Measurements from ENCODE around the gene TLE3.

Gene TLE3

GRCh38 chr15:70014860-70015490 is 82.7 kb downstream of the TLE3 start:
- Histone ChIP-seq H3K4me1 (ENCODE audit: control insufficient read depth, insufficient read depth, low read length) (peaks cover 6% of the 10 kb centered on the region), H3K9me3 (ENCODE audit: control insufficient read depth, insufficient read depth, low read length) (no peaks in the 10 kb centered on the region), H3K27me3 (ENCODE audit: control insufficient read depth, insufficient read depth, low read length) (peaks cover 4% of the 10 kb centered on the region), H3K36me3 (ENCODE audit: control insufficient read depth, insufficient read depth, low read length) (no peaks in the 10 kb centered on the region), H3K4me3 (ENCODE audit: low read depth, low read length) (no peak overlapping the region), H3K9ac (ENCODE audit: low read depth, low read length) (no peak overlapping the region)

GRCh38 chr15:70014331-70014730 is 83.4 kb downstream of the TLE3 start:
- no peaks in the 10 kb centered on the region for H3K9me3 ChIP-seq (ENCODE audit: control insufficient read depth, insufficient read depth, low read length)
- no peaks in the 10 kb centered on the region for H3K36me3 ChIP-seq (ENCODE audit: control insufficient read depth, insufficient read depth, low read length)
- no peak overlapping the region for H3K9ac ChIP-seq (ENCODE audit: low read depth, low read length)
- H3K4me1 ChIP-seq (ENCODE audit: control insufficient read depth, insufficient read depth, low read length), result peaks cover 6% of the 10 kb centered on the region
- H3K27me3 ChIP-seq (ENCODE audit: control insufficient read depth, insufficient read depth, low read length), result peaks cover 4% of the 10 kb centered on the region
- H3K4me3 ChIP-seq (ENCODE audit: low read depth, low read length), result no peak overlapping the region

GRCh38 chr15:70013656-70014313 is 83.9 kb downstream of the TLE3 start:
- H3K4me1 ChIP-seq (ENCODE audit: control insufficient read depth, insufficient read depth, low read length), result peaks cover 6% of the 10 kb centered on the region
- peaks cover 4% of the 10 kb centered on the region for H3K27me3 ChIP-seq (ENCODE audit: control insufficient read depth, insufficient read depth, low read length)
- H3K4me3 ChIP-seq (ENCODE audit: low read depth, low read length), result no peak overlapping the region
- no peaks in the 10 kb centered on the region for H3K36me3 ChIP-seq (ENCODE audit: control insufficient read depth, insufficient read depth, low read length)
- H3K9ac ChIP-seq (ENCODE audit: low read depth, low read length), result no peak overlapping the region
- no peaks in the 10 kb centered on the region for H3K9me3 ChIP-seq (ENCODE audit: control insufficient read depth, insufficient read depth, low read length)

GRCh38 chr15:70012895-70013294 is 84.8 kb downstream of the TLE3 start:
- peaks cover 4% of the 10 kb centered on the region for H3K27me3 ChIP-seq (ENCODE audit: control insufficient read depth, insufficient read depth, low read length)
- H3K9ac ChIP-seq (ENCODE audit: low read depth, low read length), result no peak overlapping the region
- H3K4me3 ChIP-seq (ENCODE audit: low read depth, low read length), result no peak overlapping the region
- H3K9me3 ChIP-seq (ENCODE audit: control insufficient read depth, insufficient read depth, low read length), result no peaks in the 10 kb centered on the region
- H3K36me3 ChIP-seq (ENCODE audit: control insufficient read depth, insufficient read depth, low read length), result no peaks in the 10 kb centered on the region
- peaks cover 6% of the 10 kb centered on the region for H3K4me1 ChIP-seq (ENCODE audit: control insufficient read depth, insufficient read depth, low read length)

- H3K27me3 ChIP-seq (ENCODE audit: control insufficient read depth, insufficient read depth, low read length), result no peaks in the 10 kb centered on the region
- no peaks in the 10 kb centered on the region for H3K9me3 ChIP-seq (ENCODE audit: control insufficient read depth, insufficient read depth, low read length)
- H3K4me3 ChIP-seq (ENCODE audit: low read depth, low read length), result no peak overlapping the region
- no peak overlapping the region for H3K9ac ChIP-seq (ENCODE audit: low read depth, low read length)
- H3K36me3 ChIP-seq (ENCODE audit: control insufficient read depth, insufficient read depth, low read length), result no peaks in the 10 kb centered on the region
- H3K4me1 ChIP-seq (ENCODE audit: control insufficient read depth, insufficient read depth, low read length), result no peaks in the 10 kb centered on the region
These were observed 88.9 kb downstream of the TLE3 start for GRCh38 chr15:70008697-70009290.

GRCh38 chr15:70006259-70007147 is 91.2 kb downstream of the TLE3 start:
- no peaks in the 10 kb centered on the region for H3K27me3 ChIP-seq (ENCODE audit: control insufficient read depth, insufficient read depth, low read length)
- no peak overlapping the region for H3K9ac ChIP-seq (ENCODE audit: low read depth, low read length)
- no peaks in the 10 kb centered on the region for H3K36me3 ChIP-seq (ENCODE audit: control insufficient read depth, insufficient read depth, low read length)
- no peaks in the 10 kb centered on the region for H3K4me1 ChIP-seq (ENCODE audit: control insufficient read depth, insufficient read depth, low read length)
- no peak overlapping the region for H3K4me3 ChIP-seq (ENCODE audit: low read depth, low read length)
- no peaks in the 10 kb centered on the region for H3K9me3 ChIP-seq (ENCODE audit: control insufficient read depth, insufficient read depth, low read length)

- no peaks in the 10 kb centered on the region for H3K4me1 ChIP-seq (ENCODE audit: control insufficient read depth, insufficient read depth, low read length)
- no peaks in the 10 kb centered on the region for H3K27me3 ChIP-seq (ENCODE audit: control insufficient read depth, insufficient read depth, low read length)
- H3K4me3 ChIP-seq (ENCODE audit: low read depth, low read length), result no peak overlapping the region
- H3K9ac ChIP-seq (ENCODE audit: low read depth, low read length), result no peak overlapping the region
- no peaks in the 10 kb centered on the region for H3K36me3 ChIP-seq (ENCODE audit: control insufficient read depth, insufficient read depth, low read length)
- H3K9me3 ChIP-seq (ENCODE audit: control insufficient read depth, insufficient read depth, low read length), result no peaks in the 10 kb centered on the region
These were observed 92.9 kb downstream of the TLE3 start for GRCh38 chr15:70004826-70005225.

- H3K4me1 ChIP-seq (ENCODE audit: control insufficient read depth, insufficient read depth, low read length), result no peaks in the 10 kb centered on the region
- H3K9ac ChIP-seq (ENCODE audit: low read depth, low read length), result no peak overlapping the region
- H3K27me3 ChIP-seq (ENCODE audit: control insufficient read depth, insufficient read depth, low read length), result no peaks in the 10 kb centered on the region
- no peaks in the 10 kb centered on the region for H3K9me3 ChIP-seq (ENCODE audit: control insufficient read depth, insufficient read depth, low read length)
- H3K4me3 ChIP-seq (ENCODE audit: low read depth, low read length), result no peak overlapping the region
- no peaks in the 10 kb centered on the region for H3K36me3 ChIP-seq (ENCODE audit: control insufficient read depth, insufficient read depth, low read length)
These were observed 94.8 kb downstream of the TLE3 start for GRCh38 chr15:70002897-70003296.

- H3K9me3 ChIP-seq (ENCODE audit: control insufficient read depth, insufficient read depth, low read length), result no peaks in the 10 kb centered on the region
- no peaks in the 10 kb centered on the region for H3K36me3 ChIP-seq (ENCODE audit: control insufficient read depth, insufficient read depth, low read length)
- no peaks in the 10 kb centered on the region for H3K4me1 ChIP-seq (ENCODE audit: control insufficient read depth, insufficient read depth, low read length)
- H3K4me3 ChIP-seq (ENCODE audit: low read depth, low read length), result no peak overlapping the region
- H3K27me3 ChIP-seq (ENCODE audit: control insufficient read depth, insufficient read depth, low read length), result no peaks in the 10 kb centered on the region
- H3K9ac ChIP-seq (ENCODE audit: low read depth, low read length), result no peak overlapping the region
These were observed 95.9 kb downstream of the TLE3 start for GRCh38 chr15:70001859-70002258.

GRCh38 chr15:69999392-70000085 is 98.2 kb downstream of the TLE3 start:
- H3K9ac ChIP-seq (ENCODE audit: low read depth, low read length), result no peak overlapping the region
- no peaks in the 10 kb centered on the region for H3K9me3 ChIP-seq (ENCODE audit: control insufficient read depth, insufficient read depth, low read length)
- H3K4me1 ChIP-seq (ENCODE audit: control insufficient read depth, insufficient read depth, low read length), result no peaks in the 10 kb centered on the region
- H3K36me3 ChIP-seq (ENCODE audit: control insufficient read depth, insufficient read depth, low read length), result no peaks in the 10 kb centered on the region
- no peak overlapping the region for H3K4me3 ChIP-seq (ENCODE audit: low read depth, low read length)
- H3K27me3 ChIP-seq (ENCODE audit: control insufficient read depth, insufficient read depth, low read length), result no peaks in the 10 kb centered on the region
